Breast epithelium (tissue), 4 donors: ENCODE measurements around the gene PIGM. TPM values are rescaled to one million over a fixed set of nuclear protein-coding genes. Genes with fewer than 3 reads are reported as not detected.

Source experiments
- DNase-seq, 2 donors: peaks; one replicate each; pipeline ENCODE4 v3.0.0-alpha.2; 2019; ENCODE audit warnings: low spot score in 2 of 2
- H3K27ac ChIP-seq, 2 donors: fragments of 200-600 bp; sonication (generic) in 1 of 2; one replicate each; pipeline ENCODE4 v1.5.1; 2016 to 2019; ENCODE audit warnings: mild to moderate bottlenecking in 1 of 2
- H3K27me3 ChIP-seq, 2 donors: fragments of 200-600 bp; sonication (generic) in 1 of 2; one replicate each; pipeline versions ENCODE4 v1.5.1 to v1.6.0; 2017 to 2019; ENCODE audit warnings: control low read depth in 1 of 2, mild to moderate bottlenecking in 1 of 2
- H3K36me3 ChIP-seq: fragments of 200-600 bp; one replicate; pipeline ENCODE4 v1.5.1; 2019
- H3K4me1 ChIP-seq, 2 donors: fragments of 200-600 bp; sonication (generic); one replicate each; pipeline ENCODE4 v1.5.1; 2016 to 2019; ENCODE audit warnings: control low read depth in 1 of 2
- H3K4me3 ChIP-seq, 3 donors: fragments of 200-600 bp; sonication (generic); 1 replicate in 2 of 3; 2 replicates in 1 of 3; pipeline ENCODE4 v1.5.1; 2016 to 2019; ENCODE audit warnings: mild to moderate bottlenecking in 3 of 3, moderate library complexity in 2 of 3
- H3K9me3 ChIP-seq, 2 donors: fragments of 200-600 bp; sonication (generic) in 1 of 2; one replicate each; pipeline ENCODE4 v1.5.1; 2016 to 2019; ENCODE audit warnings: control low read depth in 1 of 2
- CTCF ChIP-seq, 3 donors: fragments of 450-650 bp; IDR thresholded peaks; one replicate each; pipeline ENCODE4 v1.5.1; 2016 to 2017; ENCODE audit warnings: antibody characterized with exemption in 3 of 3, mild to moderate bottlenecking in 3 of 3, moderate library complexity in 3 of 3
- POLR2A ChIP-seq: fragments of 450-650 bp; IDR thresholded peaks from one replicate; pipeline ENCODE4 v1.6.1; 2016; ENCODE audit warnings: antibody characterized with exemption, mild to moderate bottlenecking, moderate library complexity
- POLR2AphosphoS5 ChIP-seq, 3 donors: sonication (generic); formaldehyde crosslinking; IDR thresholded peaks; one replicate each; pipeline ENCODE4 v1.6.1; 2017; ENCODE audit warnings: antibody characterized with exemption in 3 of 3
- intact Hi-C: fragments of 100-400 bp; cut with DNase I; formaldehyde crosslinking; loops from one replicate; pipeline ENCODE4 v1.15.1; 2023; ENCODE audit warnings: low total_unique reads
- total RNA-seq, 3 donors: library from RNA; depleted of rRNA; stranded (reverse); fragments of >200 nt; gene quantifications; one replicate each; pipeline ENCODE4 v1.1.0, GENCODE V29; 2016

Gene PIGM
- total RNA-seq, 3 donors from 2014 or later = 4.9 to 8.2 (median 5.1) TPM

GRCh38 chr1:159981351-159982055, 50.3 kb downstream of the PIGM start:
- no peak overlapping the region for H3K4me3 ChIP-seq
- H3K4me1 ChIP-seq = no peaks in the 10 kb centered on the region
- no peaks in the 10 kb centered on the region for H3K27me3 ChIP-seq
- peak in 1 of 2 donors; percentile 5 for DNase-seq
- TF ChIP-seq POLR2AphosphoS5 (IDR thresholded peaks at IDR 0.05) (no peak), CTCF (IDR thresholded peaks at IDR 0.05) (no peak), POLR2A (no peak)
- no peaks in the 10 kb centered on the region for H3K36me3 ChIP-seq
- H3K27ac ChIP-seq = no peak overlapping the region
- no peaks in the 10 kb centered on the region for H3K9me3 ChIP-seq
- intact Hi-C loops = no loop called here

- DNase-seq = no peak
- Histone ChIP-seq H3K4me1 (no peaks in the 10 kb centered on the region), H3K9me3 (no peaks in the 10 kb centered on the region), H3K27me3 (no peaks in the 10 kb centered on the region), H3K36me3 (no peaks in the 10 kb centered on the region), H3K27ac (no peak overlapping the region), H3K4me3 (no peak overlapping the region)
- TF ChIP-seq POLR2A (no peak), CTCF (IDR thresholded peaks at IDR 0.05) (no peak), POLR2AphosphoS5 (IDR thresholded peaks at IDR 0.05) (no peak)
- intact Hi-C loops = no loop called here
Observed at GRCh38 chr1:159980786-159981185, 51.0 kb downstream of the PIGM start.

GRCh38 chr1:159980076-159980475, 51.7 kb downstream of the PIGM start:
- Histone ChIP-seq H3K9me3 (no peaks in the 10 kb centered on the region), H3K36me3 (no peaks in the 10 kb centered on the region), H3K4me3 (no peak overlapping the region), H3K27ac (no peak overlapping the region), H3K27me3 (no peaks in the 10 kb centered on the region), H3K4me1 (no peaks in the 10 kb centered on the region)
- intact Hi-C loops = no loop called here
- TF ChIP-seq POLR2AphosphoS5 (IDR thresholded peaks at IDR 0.05) = no peak
- TF ChIP-seq CTCF (IDR thresholded peaks at IDR 0.05) = no peak
- TF ChIP-seq POLR2A = no peak
- peak in 1 of 2 donors; percentile 11 for DNase-seq

- Histone ChIP-seq H3K36me3 (no peaks in the 10 kb centered on the region), H3K27ac (no peak overlapping the region), H3K4me3 (no peak overlapping the region), H3K4me1 (no peaks in the 10 kb centered on the region), H3K27me3 (no peaks in the 10 kb centered on the region), H3K9me3 (no peaks in the 10 kb centered on the region)
- intact Hi-C loops = no loop called here
- DNase-seq = no peak
- TF ChIP-seq POLR2AphosphoS5 (IDR thresholded peaks at IDR 0.05) (no peak), POLR2A (no peak), CTCF (IDR thresholded peaks at IDR 0.05) (no peak)
Observed at GRCh38 chr1:159979257-159979656, 52.5 kb downstream of the PIGM start.

- intact Hi-C loops = no loop called here
- Histone ChIP-seq H3K4me3 (no peak overlapping the region), H3K27me3 (no peaks in the 10 kb centered on the region), H3K4me1 (no peaks in the 10 kb centered on the region), H3K36me3 (no peaks in the 10 kb centered on the region), H3K27ac (no peak overlapping the region), H3K9me3 (no peaks in the 10 kb centered on the region)
- TF ChIP-seq POLR2A (no peak), CTCF (IDR thresholded peaks at IDR 0.05) (no peak), POLR2AphosphoS5 (IDR thresholded peaks at IDR 0.05) (no peak)
- no peak for DNase-seq
Observed at GRCh38 chr1:159978107-159978398, 53.7 kb downstream of the PIGM start.
